GM21526 (cell line): ENCODE data around the gene MPIG6B.

Source experiments
- ATAC-seq: cut with Tn5 transposase; IDR thresholded peaks from one replicate; pipeline ENCODE4 v1.9.1; 2021; ENCODE audit warnings: moderate library complexity; ENCODE audit not compliant: unreplicated experiment, low FRiP score

MPIG6B gene

DNA sequence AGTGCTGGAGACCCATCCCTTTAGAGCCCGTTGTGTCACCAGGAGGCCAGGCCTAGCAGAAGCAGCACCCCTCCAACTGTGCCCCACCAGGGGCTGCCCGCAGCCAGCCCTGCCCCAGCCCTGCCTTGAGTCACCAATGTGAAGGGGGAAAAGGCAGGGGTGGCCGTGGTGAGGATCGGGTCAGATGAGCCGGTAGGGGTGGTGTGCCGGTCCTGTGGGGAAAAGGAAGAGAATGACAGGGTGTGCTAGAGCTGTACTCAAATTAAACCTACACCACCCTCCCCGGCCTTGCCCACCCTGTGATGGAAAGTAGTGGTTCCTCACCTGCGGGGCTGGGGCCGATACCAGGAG, 42.4 kb downstream of the MPIG6B start:
- ATAC-seq, result no peak

DNA sequence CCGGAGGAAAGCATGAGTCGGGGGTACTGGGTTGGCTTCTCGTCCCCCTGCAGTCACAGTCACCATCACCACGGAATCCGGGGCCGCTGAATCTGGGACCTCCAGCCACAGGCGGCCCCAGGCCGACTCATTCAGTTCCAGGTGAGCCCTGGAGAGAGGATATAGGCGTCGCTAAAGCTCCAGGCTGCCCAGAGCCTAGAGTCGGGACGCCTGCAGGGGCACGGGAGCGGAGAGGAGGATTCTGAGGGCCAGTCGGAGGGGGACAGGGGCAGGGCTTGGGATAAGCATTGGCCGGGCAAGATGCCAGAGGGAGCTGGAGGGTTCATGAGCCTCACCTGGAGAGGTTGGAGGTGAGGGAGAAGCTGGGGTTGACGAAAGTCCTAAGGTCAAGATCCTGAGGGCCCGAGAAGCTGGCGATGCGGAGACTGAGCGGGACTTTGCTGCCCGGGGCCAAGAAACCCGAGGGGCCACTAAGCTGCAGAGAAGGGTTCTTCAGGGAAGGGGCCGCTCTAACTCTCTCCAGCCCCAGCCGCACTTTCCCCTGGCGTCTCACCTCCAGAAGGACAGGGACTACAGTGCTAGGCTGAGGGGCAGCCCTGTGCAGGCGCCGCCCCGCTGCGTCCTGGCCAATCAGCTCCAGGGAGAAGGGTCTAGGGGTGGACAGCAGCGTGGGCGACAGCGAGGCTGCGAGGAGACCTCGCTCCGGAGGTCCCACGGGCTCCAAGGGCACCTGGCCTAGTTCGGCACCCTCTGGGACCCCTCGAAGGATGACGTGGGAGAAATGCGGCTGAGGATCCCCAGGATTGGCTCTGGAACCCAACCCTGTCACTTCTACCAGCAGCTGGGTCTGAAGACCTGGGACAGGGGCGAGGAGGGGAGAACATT, 43.0 kb downstream of the MPIG6B start:
- ATAC-seq, result no peak

DNA sequence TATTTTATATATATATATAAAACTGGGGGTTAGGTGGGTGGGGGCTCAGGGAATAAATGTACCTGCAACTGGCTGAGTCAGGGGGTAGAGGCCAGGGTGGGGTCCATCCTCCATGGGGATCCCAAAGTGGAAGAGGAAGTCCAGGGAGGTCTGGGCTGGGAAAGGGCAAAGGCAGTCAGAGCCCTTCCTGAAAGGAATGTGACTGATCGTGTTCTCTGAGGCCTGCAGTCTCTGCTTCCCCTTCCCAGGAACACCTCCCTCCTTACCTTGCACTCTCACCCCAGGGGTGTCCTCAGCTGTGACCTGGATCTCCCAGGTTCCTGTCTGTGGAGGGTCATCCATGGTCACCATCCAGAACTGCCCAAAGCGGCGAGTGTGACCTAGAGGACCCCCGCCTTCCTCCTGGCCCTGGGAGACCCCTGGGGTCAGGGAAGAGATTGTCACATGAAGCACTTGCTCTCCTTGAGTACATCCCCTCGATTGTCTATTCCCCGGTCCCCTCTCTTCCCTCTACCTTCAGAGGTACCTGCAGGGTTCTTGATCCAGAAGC, 44.0 kb downstream of the MPIG6B start:
- no peak for ATAC-seq

DNA sequence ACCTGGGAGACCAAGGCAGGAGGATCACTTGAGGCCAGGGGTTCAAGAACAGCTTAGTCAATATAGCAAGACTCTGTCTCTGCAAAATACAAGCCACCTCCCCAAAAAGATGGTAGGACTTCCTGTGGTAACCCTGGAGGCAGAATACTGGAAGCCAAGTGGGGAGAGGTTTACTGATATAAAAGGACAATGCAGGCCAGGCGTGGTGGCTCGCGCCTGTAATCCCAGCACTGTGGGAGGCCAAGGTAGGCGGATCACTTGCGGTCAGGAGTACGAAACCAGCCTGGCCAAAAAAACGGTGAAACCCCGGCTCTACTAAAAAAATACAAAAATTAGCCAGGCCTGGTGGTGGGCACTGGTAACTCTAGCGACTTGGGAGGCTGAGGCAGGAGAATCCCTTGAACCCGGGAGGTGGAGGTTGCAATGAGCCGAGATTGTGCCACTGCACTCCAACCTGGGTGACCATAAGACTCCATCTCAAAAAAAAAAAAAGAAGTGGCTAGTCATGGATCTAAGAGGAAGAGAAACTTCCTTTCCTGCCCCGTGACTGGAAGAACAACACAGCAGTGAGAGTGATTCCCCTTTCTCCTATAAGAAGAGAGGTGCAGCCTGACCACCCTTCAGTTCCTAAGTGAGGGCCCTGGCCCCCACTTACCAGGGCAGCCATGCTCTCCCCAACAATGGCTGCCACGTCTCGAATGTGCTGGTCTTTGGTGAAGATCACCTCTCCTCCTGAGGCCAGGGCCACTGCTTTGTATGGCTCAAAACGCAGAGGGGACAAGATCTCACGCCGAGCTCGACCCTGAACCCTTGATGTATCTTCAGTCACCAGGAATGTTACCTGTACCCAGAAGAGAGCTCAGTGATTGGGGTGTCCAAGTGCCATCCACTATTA, 45.4 kb downstream of the MPIG6B start:
- no peak for ATAC-seq

DNA sequence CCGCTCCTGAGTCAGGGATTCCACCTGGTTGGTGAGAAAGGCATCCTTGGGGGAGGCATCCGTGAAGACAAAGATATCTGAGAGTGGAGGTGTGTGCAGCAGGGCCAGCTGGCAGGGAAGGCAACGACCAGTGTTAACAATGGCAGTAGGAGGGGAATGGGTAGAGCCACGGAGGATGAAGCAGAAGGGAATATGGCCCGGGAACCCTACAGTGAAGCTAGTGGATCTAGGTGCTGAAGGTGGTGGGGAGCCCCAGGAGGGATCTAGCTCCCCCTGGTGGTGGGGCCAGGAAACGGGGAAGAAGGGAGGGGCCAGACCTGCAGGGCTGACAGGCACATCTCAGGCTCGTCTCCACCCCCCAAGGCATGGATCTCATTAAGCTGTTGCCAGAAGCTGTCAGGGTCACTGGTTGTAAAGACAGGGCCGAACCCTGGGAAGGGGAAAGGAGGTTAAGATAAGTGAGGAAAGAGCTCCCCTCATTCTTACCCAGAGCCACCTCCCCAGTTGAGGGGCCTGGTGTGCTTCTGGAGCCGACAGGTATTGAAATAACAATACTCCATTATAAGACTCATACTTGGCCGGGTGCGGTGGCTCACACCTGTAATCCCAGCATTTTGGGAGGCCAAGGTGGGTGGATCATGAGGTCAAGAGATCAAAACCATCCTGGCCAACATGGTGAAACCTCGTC, 46.7 kb downstream of the MPIG6B start:
- ATAC-seq, result no peak

DNA sequence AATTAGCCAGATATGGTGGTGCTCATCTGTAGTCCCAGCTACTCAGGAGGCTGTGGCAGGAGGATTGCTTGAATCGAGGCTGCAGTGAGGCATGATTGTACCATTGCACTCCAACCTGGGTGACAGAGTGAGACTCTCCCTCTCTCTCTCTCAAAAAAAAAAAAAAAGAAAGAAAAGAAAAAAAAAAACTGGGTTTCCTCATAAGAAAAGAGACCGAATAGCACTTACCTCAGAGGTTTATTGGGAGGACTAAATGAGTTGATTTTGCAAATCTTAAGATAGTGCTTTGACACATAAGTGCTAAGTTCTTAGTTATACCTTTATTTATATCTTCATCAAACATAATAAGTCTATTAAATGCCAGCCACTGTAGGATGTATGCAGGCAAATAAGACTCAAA, 47.7 kb downstream of the MPIG6B start:
- ATAC-seq, result no peak

DNA sequence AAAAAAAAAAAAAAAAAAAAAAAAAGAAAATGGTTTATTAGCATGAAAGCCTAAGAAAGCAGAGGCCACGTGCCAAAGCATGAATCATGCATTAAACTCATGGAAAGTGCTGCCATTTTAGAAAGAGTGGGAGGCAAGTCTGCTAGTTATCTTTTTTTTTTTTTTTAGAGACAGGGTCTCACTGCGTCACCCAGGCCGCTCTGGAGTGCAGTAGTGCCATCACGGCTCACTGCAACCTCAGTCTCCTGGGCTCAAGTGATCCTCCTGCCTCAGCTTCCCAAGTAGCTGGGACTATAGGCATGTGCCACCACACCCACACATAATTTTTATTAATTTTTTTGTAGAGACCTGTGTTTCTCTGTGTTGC, 48.8 kb downstream of the MPIG6B start:
- no peak for ATAC-seq

DNA sequence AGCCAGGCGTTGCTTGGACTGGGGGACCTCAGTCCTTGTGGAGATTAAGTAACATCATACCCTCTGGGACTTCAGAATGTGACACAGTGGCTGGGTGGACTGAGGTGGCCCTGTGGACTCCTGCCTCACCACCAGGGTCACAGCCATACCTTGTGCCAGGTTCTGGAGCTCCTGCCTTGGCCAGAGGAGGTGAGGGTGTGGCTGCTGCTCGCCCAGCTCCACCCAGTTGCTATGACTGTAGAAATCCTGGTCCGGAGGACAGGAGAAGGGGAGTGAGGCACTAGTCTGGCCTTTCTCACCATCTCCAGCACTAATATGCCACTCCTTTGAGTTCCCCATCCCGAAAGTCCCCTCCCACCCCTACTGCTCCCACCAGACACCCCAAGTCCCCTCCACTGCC, 52.0 kb downstream of the MPIG6B start:
- no peak for ATAC-seq

DNA sequence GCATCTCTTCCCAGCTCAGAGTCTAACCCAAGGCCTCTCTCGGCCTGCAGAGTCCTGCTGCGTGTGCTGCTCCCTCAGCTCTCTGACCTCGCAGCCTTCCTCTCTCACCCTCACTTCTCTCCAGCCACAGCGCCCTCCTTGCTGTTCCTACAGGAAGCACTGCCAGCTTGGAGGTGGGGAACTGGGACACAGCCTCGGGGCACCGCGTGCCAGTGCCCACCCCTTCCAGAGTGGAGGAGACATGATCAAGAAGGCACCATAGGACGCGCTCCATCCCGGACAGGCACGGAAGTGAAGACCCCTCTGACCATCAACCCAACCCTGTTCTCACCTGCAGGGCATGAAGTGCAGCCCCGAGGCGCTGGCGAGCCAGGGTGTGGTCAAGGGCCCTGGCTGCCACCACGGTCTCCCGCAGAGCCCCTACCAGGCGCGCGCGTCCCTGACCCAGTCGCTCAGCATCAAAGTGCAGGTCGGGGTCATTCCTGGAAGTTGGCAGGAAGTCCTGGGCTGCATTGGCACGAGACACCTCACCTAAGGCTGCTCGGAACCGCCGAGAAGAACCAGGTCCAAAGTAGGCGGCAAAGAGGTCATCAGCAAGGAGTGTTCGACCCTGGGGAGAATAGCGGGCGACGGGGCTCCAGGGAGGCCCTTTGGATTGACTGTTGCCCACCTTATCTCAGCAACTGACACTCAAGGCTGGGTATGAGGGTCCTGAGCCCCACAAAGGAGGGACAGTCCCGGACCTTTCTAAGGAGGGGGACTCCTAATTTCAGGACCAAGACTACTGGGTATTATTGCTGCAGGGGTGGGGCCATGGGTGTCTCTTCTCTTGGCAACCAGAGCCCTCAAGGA, 52.7 kb downstream of the MPIG6B start:
- ATAC-seq, result no peak
